ENCODE measurements around the gene NACC1.

DNA sequence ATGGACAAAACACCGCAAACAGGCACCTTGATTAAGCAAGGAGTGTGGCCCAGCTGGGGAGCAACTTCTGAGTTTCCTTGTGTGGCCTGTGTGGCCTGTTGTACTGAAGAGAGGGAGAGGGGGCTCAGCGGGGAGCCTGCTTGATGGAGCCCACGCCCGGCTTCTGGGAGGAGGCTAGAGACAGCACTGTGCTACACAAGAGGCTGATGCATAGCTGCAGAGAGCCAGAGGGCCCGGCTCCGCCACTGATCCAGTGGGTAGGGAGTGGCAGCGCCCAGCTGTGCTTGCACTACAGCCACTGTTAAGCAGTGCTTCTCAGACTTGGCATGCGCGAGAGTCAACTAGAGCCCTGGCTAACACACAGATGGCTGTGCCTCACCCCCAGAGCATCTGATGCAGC lies 34.4 kb upstream of the NACC1 start:
- TF ChIP-seq MIXL1 (CRISPR knock-in tag; IDR thresholded peaks at IDR 0.05) (no peak), RELA (CRISPR knock-in tag; IDR thresholded peaks at IDR 0.05) (no peak), CTCF (CRISPR knock-in tag; IDR thresholded peaks at IDR 0.05) (no peak), GABPA (IDR thresholded peaks at IDR 0.05; ENCODE audit: low read depth, low read length) (no peak), GABPA (CRISPR knock-in tag; IDR thresholded peaks at IDR 0.05; ENCODE audit: low read depth) (no peak), ZNF512B (CRISPR knock-in tag; IDR thresholded peaks at IDR 0.05; ENCODE audit: borderline replicate concordance) (no peak), PHB2 (IDR thresholded peaks at IDR 0.05; ENCODE audit: partially characterized antibody) (no peak), POLR2A (IDR thresholded peaks at IDR 0.05; ENCODE audit: insufficient read depth in 1 of 2, low read depth in 2 of 2, low read length in 2 of 2) (no peak), ZZZ3 (CRISPR knock-in tag; IDR thresholded peaks at IDR 0.05; ENCODE audit: borderline replicate concordance) (no peak), PCBP2 (optimal IDR thresholded peaks at IDR 0.05; ENCODE audit: low read depth, low read length, poor library complexity, severe bottlenecking) (no peak), ZNF713 (CRISPR knock-in tag; IDR thresholded peaks at IDR 0.05) (no peak), ZKSCAN8 (CRISPR knock-in tag; IDR thresholded peaks at IDR 0.05; ENCODE audit: borderline replicate concordance) (no peak), EHMT2 (IDR thresholded peaks at IDR 0.05; ENCODE audit: borderline replicate concordance, low read depth, low read length) (no peak)
- TF ChIP-seq, protein P1, sequence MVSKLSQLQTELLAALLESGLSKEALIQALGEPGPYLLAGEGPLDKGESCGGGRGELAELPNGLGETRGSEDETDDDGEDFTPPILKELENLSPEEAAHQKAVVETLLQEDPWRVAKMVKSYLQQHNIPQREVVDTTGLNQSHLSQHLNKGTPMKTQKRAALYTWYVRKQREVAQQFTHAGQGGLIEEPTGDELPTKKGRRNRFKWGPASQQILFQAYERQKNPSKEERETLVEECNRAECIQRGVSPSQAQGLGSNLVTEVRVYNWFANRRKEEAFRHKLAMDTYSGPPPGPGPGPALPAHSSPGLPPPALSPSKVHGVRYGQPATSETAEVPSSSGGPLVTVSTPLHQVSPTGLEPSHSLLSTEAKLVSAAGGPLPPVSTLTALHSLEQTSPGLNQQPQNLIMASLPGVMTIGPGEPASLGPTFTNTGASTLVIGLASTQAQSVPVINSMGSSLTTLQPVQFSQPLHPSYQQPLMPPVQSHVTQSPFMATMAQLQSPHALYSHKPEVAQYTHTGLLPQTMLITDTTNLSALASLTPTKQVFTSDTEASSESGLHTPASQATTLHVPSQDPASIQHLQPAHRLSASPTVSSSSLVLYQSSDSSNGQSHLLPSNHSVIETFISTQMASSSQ (IDR thresholded peaks at IDR 0.05; ENCODE audit: low read depth), result no peak
- TF ChIP-seq, protein P1 (CRISPR knock-in tag; IDR thresholded peaks at IDR 0.05; ENCODE audit: borderline replicate concordance), result no peak

Data from HepG2 (cell line).